Endodermal cell (in vitro differentiated cells): ENCODE results near the gene SCAF11. TPM values are rescaled to one million over a fixed set of nuclear protein-coding genes. Genes with fewer than 3 reads are reported as not detected.

Experiments used
- DNase-seq: peaks from one replicate; pipeline ENCODE4 v3.0.0-alpha.2; 2017
- H3K27ac ChIP-seq: 2 replicates; pipeline ENCODE4 v1.5.1; 2013; ENCODE audit warnings: mild to moderate bottlenecking, low read depth, low read length, moderate library complexity
- H3K27me3 ChIP-seq: 2 replicates; pipeline ENCODE4 v1.6.1; 2013; ENCODE audit warnings: mild to moderate bottlenecking, low read length, moderate library complexity; ENCODE audit not compliant: insufficient read depth, control insufficient read depth, poor library complexity, severe bottlenecking
- H3K36me3 ChIP-seq: 2 replicates; pipeline ENCODE4 v1.7.0; 2013; ENCODE audit warnings: mild to moderate bottlenecking, low read length, moderate library complexity; ENCODE audit not compliant: control insufficient read depth, insufficient read depth
- H3K4me1 ChIP-seq: one replicate; pipeline ENCODE4 v1.7.0; 2013; ENCODE audit warnings: low read length; ENCODE audit not compliant: control insufficient read depth, insufficient read depth
- H3K4me3 ChIP-seq: 2 replicates; pipeline ENCODE4 v1.5.1; 2013; ENCODE audit warnings: mild to moderate bottlenecking, low read length, moderate library complexity
- H3K9ac ChIP-seq: 2 replicates; pipeline ENCODE4 v1.6.1; 2013; ENCODE audit warnings: mild to moderate bottlenecking, low read length, moderate library complexity; ENCODE audit not compliant: poor library complexity, severe bottlenecking; ENCODE audit errors: extremely low read depth
- H3K9me3 ChIP-seq: 2 replicates; pipeline ENCODE4 v1.6.1; 2013; ENCODE audit warnings: mild to moderate bottlenecking, low read length, moderate library complexity; ENCODE audit not compliant: control insufficient read depth
- H3K27ac Mint-ChIP-seq: 2 replicates; pipeline ENCODE4 v1.8.0; 2020; ENCODE audit warnings: mixed read lengths
- H3K27me3 Mint-ChIP-seq: 2 replicates; pipeline ENCODE4 v1.8.0; 2021; ENCODE audit warnings: mild to moderate bottlenecking, mixed read lengths; ENCODE audit not compliant: insufficient read depth
- H3K36me3 Mint-ChIP-seq: 2 replicates; pipeline ENCODE4 v1.8.0; 2020; ENCODE audit warnings: low read depth, mixed read lengths
- H3K4me1 Mint-ChIP-seq: 2 replicates; pipeline ENCODE4 v1.8.0; 2020; ENCODE audit warnings: mixed read lengths
- H3K4me3 Mint-ChIP-seq: 2 replicates; pipeline ENCODE4 v1.8.0; 2020; ENCODE audit warnings: mild to moderate bottlenecking, moderate library complexity, mixed read lengths
- H3K9me3 Mint-ChIP-seq: 2 replicates; pipeline ENCODE4 v1.8.0; 2020; ENCODE audit warnings: mild to moderate bottlenecking, mixed read lengths
- CTCF ChIP-seq: fragments of 200-600 bp; sonication (generic); conservative IDR thresholded peaks from 2 replicates; pipeline ENCODE4 v1.5.0; 2021; ENCODE audit warnings: antibody characterized with exemption, mild to moderate bottlenecking
- WGBS, 2 experiments: methylation state at CpG; one replicate each; pipeline versions ENCODE4 v1.1.5 to v1.1.7; 2013; ENCODE audit warnings: missing lambda C conversion rate in 2 of 2, mixed read lengths in 1 of 2; ENCODE audit not compliant: insufficient coverage in 1 of 2, insufficient read length in 1 of 2; 5-methylcytosine and 5-hydroxymethylcytosine counted together
- total RNA-seq, 2 donors: library from RNA; stranded (reverse); fragmentation: NEBNext Ultra II Directional in 1 of 2; extraction: Animal tissue kit (Norgen Biotek cat#: 25700) in 1 of 2; gene quantifications; 2 replicates in 1 of 2; 3 replicates in 1 of 2; pipeline ENCODE4 v1.2.1, GENCODE V29; 2021

Gene SCAF11
- total RNA-seq, 2 donors from 2014 or later, result 99.6 to 116 TPM

DNA sequence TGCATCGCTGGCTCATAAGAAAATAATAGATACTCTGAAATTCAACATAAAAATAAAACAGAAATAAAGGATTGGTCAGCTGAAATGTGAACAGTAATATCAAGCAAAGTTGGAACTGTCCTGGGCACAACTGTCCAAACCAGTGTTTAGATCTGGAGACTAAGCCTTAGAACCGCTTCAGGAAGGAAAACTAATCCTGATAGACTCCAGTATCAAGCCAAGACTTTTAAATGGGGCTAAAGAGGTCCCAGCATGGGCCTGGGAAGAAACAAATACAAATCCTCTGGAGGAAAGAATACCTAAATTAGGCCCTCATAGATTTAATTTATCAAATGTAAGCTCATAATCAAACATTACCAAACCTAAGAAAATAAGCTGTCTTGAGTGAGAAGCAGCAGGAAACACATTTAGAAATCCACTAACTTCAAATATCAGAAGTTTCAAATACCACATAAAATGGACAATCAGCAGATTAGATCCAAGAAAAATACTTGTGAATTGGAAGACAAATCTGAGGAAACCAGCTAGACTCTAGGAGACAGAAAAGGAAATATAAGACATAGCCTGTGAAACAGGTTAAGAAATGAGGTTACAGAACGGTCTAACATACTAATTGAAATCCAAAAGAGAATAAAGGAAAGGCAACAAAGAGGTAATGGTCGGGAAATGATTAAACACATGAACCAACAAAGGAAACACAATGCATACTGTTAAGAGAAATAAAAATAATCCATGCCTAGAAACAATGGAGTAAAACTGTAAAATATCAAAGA, 27.6 kb downstream of the SCAF11 start:
- Histone ChIP-seq H3K27ac (no peak overlapping the region), H3K4me1 (peaks cover 10% of the 10 kb centered on the region), H3K36me3 (peaks cover 31% of the 10 kb centered on the region), H3K9ac (no peak overlapping the region), H3K9me3 (no peaks in the 10 kb centered on the region), H3K4me3 (peak overlapping the region; percentile 48), H3K27me3 (no peaks in the 10 kb centered on the region)
- Mint-ChIP-seq H3K36me3 (peaks cover 18% of the 10 kb centered on the region), H3K4me1 (peaks cover 59% of the 10 kb centered on the region), H3K4me3 (peak overlapping the region; percentile 19), H3K9me3 (no peaks in the 10 kb centered on the region), H3K27me3 (no peaks in the 10 kb centered on the region), H3K27ac (peak overlapping the region; percentile 74)
- WGBS, 2 experiments, result 75 to 76% methylated on average over 3 of the region's 4 CpGs
- TF ChIP-seq CTCF, result no peak
- DNase-seq, result no peak

DNA sequence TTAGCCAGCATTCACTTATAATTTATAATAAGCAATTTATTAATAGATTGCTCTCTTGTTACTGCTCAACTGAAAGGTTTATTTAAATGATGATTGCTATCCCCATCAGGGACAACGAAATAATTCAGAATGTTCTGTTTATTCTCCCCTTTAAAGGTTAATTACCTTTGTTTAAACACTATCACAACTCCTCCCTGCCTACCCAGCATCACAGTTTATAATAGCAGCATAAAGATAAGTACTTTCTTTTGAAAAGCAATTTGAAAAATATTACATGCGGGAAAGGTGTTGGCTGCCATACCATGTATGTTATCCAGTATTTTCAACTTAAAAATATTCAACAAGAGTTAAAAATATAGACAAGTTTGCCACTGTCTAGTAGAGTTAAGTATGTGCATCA, 30.6 kb downstream of the SCAF11 start:
- TF ChIP-seq CTCF, result no peak
- 70% methylated on average over 1 of the region's 2 CpGs; no CpG with 5 or more reads in 1 of the 2 experiments for WGBS, 2 experiments
- H3K27me3 ChIP-seq, result no peaks in the 10 kb centered on the region
- peaks cover 55% of the 10 kb centered on the region for H3K4me1 Mint-ChIP-seq
- DNase-seq, result no peak
- H3K4me1 ChIP-seq, result peaks cover 10% of the 10 kb centered on the region
- no peak overlapping the region for H3K4me3 ChIP-seq
- H3K27ac ChIP-seq, result no peak overlapping the region
- H3K9me3 Mint-ChIP-seq, result no peaks in the 10 kb centered on the region
- H3K9ac ChIP-seq, result no peak overlapping the region
- no peaks in the 10 kb centered on the region for H3K9me3 ChIP-seq
- H3K27ac Mint-ChIP-seq, result no peak overlapping the region
- H3K27me3 Mint-ChIP-seq, result no peaks in the 10 kb centered on the region
- no peak overlapping the region for H3K4me3 Mint-ChIP-seq
- peaks cover 48% of the 10 kb centered on the region for H3K36me3 ChIP-seq
- H3K36me3 Mint-ChIP-seq, result peaks cover 34% of the 10 kb centered on the region

DNA sequence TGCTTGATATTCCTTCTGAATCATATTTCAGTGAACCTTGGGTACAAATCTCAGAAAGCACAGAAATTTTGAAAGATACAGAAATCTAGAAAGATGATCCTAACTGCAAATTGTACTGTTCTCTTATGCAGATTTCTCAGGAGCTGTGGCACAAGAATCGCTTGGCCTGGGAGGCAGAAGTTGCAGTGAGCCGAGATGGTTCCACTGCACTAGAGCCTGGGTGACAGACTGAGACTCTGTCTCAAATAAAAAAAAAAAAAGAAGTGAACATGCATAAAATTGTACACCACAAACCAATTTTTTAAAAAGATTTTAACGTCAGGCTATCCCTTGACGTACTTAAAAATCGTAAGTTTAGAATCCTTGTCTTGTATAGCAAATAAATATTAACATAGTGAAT, 31.3 kb downstream of the SCAF11 start:
- no peak overlapping the region for H3K9ac ChIP-seq
- Mint-ChIP-seq H3K36me3 (peaks cover 40% of the 10 kb centered on the region), H3K27ac (no peak overlapping the region), H3K4me1 (peaks cover 53% of the 10 kb centered on the region), H3K27me3 (no peaks in the 10 kb centered on the region), H3K4me3 (no peak overlapping the region), H3K9me3 (no peaks in the 10 kb centered on the region)
- peaks cover 48% of the 10 kb centered on the region for H3K36me3 ChIP-seq
- H3K4me3 ChIP-seq, result no peak overlapping the region
- TF ChIP-seq CTCF, result no peak
- DNase-seq, result no peak
- peaks cover 10% of the 10 kb centered on the region for H3K4me1 ChIP-seq
- H3K9me3 ChIP-seq, result no peaks in the 10 kb centered on the region
- no peaks in the 10 kb centered on the region for H3K27me3 ChIP-seq
- 92 to 94% methylated on average over 2 of the region's 5 CpGs for WGBS, 2 experiments
- no peak overlapping the region for H3K27ac ChIP-seq
